Heart left ventricle (tissue), 13 donors: ENCODE results near the gene TRPC4.

Experiments used
- CTCF ChIP-seq, 12 donors: fragments of 200-600 bp; sonication (generic) in 4 of 12; IDR thresholded peaks; one replicate each; pipeline versions ENCODE4 v1.5.0 to v1.8.0; 2018 to 2022; ENCODE audit warnings: antibody characterized with exemption in 12 of 12, mild to moderate bottlenecking in 5 of 12
- POLR2A ChIP-seq, 2 donors: fragments of 450-650 bp; IDR thresholded peaks; one replicate each; pipeline ENCODE4 v1.6.1; 2017; ENCODE audit warnings: antibody characterized with exemption in 2 of 2, mild to moderate bottlenecking in 2 of 2, moderate library complexity in 2 of 2
- donor health status: ischemic (EF 13 %, LVEDD 7.1; RV severe dilation, severe dysfunction).
- donor health status: DM: no; HTN: yes; CAD: no.
- donor health status: DM: no; HTN: no; CAD: no.
- donor health status: ischemic (EF 25% LVEDD 6.9; RV normal size, moderate dysfunction).
- donor health status: ischemic (EF 25% LVEDD 5.7; RV mildly dilated, moderate dysfunction).
- donor health status: ischemic (EF 35%, LVEDD 5.7; RV mildly dilated, moderate dysfunction).
- donor health status: nonischemic (EF 11% LVEDD 7.7; RV severe dilation, severe dysfunction).
- donor health status: DM: yes; HTN: yes; CAD: no.
- donor health status: PGD.
- donor health status: ischemic (EF 29% LVEDD 5.4; RV normal size, mild dysfunction).
- donor health status: nonischemic (EF 23%, LVEDD 6.1; RV moderate dilation, normal function).

GRCh38 chr13:37791699-37792098 is 77.9 kb downstream of the TRPC4 start:
- TF ChIP-seq CTCF (IDR thresholded peaks at IDR 0.05) (no peak), POLR2A (IDR thresholded peaks at IDR 0.05) (no peak)
